Esophagus muscularis mucosa (tissue), 4 donors: Measurements from ENCODE around the gene MARK2. TPM values are rescaled to one million over a fixed set of nuclear protein-coding genes. Genes with fewer than 3 reads are reported as not detected.

Experiments used
- DNase-seq: peaks from one replicate; pipeline ENCODE4 v3.0.0-alpha.2; 2017; ENCODE audit errors: extremely low spot score
- H3K27ac ChIP-seq, 4 donors: fragments of 200-600 bp; sonication (generic); replicated peaks in 1 of 4; 1 replicate in 3 of 4; 2 replicates in 1 of 4; pipeline ENCODE4 v1.5.1; 2016 to 2019; ENCODE audit warnings: mild to moderate bottlenecking in 1 of 4
- H3K27me3 ChIP-seq, 4 donors: fragments of 200-600 bp; sonication (generic); one replicate each; pipeline versions ENCODE4 v1.5.1 to v1.6.0; 2016 to 2019
- H3K36me3 ChIP-seq, 4 donors: fragments of 200-600 bp; sonication (generic); one replicate each; pipeline ENCODE4 v1.5.1; 2016 to 2019
- H3K4me1 ChIP-seq, 4 donors: fragments of 200-600 bp; sonication (generic); one replicate each; pipeline ENCODE4 v1.5.1; 2016 to 2019
- H3K4me3 ChIP-seq, 4 donors: fragments of 200-600 bp; sonication (generic); 1 replicate in 2 of 4; 2 replicates in 2 of 4; pipeline ENCODE4 v1.5.1; 2016 to 2019; ENCODE audit warnings: mild to moderate bottlenecking in 4 of 4, moderate library complexity in 1 of 4
- H3K9me3 ChIP-seq, 4 donors: fragments of 200-600 bp; sonication (generic); 1 replicate in 3 of 4; 2 replicates in 1 of 4; pipeline ENCODE4 v1.5.1; 2016 to 2019
- EP300 ChIP-seq: sonication (generic); formaldehyde crosslinking; IDR thresholded peaks from one replicate; pipeline ENCODE4 v1.6.1; 2017; ENCODE audit warnings: antibody characterized with exemption
- POLR2A ChIP-seq: fragments of 450-650 bp; IDR thresholded peaks from one replicate; pipeline ENCODE4 v1.6.1; 2017; ENCODE audit warnings: antibody characterized with exemption, moderate library complexity, mild to moderate bottlenecking, low read depth
- POLR2AphosphoS5 ChIP-seq, 2 donors: sonication (generic); formaldehyde crosslinking; IDR thresholded peaks; one replicate each; pipeline ENCODE4 v1.6.1; 2017; ENCODE audit warnings: antibody characterized with exemption in 2 of 2
- WGBS: methylation state at CpG from one replicate; pipeline ENCODE4 v1.1.5; 2018; 5-methylcytosine and 5-hydroxymethylcytosine counted together
- intact Hi-C: fragments of 100-400 bp; cut with DNase I; formaldehyde crosslinking; loops from one replicate; pipeline ENCODE4 v1.15.1; 2023
- total RNA-seq, 4 donors: library from RNA; depleted of rRNA; stranded (reverse); fragments of >200 nt; gene quantifications; one replicate each; pipeline versions ENCODE4 v1.1.0 to v1.2.1, GENCODE V29; 2016
- TF ChIP-seq, protein P1 (sequence below), 3 experiments: fragments of 200-600 bp in 2 of 3; fragments of 450-650 bp in 1 of 3; sonication (generic) in 2 of 3; IDR thresholded peaks; one replicate each; pipeline ENCODE4 v1.5.1; 2017 to 2019; ENCODE audit warnings: antibody characterized with exemption in 3 of 3, mild to moderate bottlenecking in 2 of 3, moderate library complexity in 1 of 3

MARK2 gene
- total RNA-seq, 4 donors from 2014 or later = 21.5 to 38.1 (median 30.6) TPM

DNA sequence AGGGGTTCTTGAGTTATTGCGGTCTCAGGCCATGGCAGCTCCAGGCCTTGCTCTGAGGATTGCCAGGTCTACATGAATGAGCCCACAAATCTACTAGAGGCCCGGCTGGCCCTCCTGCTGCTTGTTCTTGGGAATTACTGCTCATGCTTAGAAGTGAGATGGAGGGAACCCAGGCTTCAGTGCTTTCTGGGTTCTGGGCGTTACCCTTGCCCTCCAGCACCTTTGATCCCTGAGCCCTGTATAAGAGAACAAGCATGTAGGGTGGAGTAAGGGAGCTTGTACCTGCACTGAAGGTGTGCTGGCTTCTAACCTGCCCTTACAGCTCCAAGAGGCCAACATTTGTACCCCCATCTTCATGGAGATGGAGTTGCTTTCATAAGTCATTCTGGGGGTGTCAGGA, 103.9 kb downstream of the MARK2 start:
- no peak overlapping the region for H3K4me3 ChIP-seq
- no peaks in the 10 kb centered on the region for H3K27me3 ChIP-seq
- TF ChIP-seq, protein P1, sequence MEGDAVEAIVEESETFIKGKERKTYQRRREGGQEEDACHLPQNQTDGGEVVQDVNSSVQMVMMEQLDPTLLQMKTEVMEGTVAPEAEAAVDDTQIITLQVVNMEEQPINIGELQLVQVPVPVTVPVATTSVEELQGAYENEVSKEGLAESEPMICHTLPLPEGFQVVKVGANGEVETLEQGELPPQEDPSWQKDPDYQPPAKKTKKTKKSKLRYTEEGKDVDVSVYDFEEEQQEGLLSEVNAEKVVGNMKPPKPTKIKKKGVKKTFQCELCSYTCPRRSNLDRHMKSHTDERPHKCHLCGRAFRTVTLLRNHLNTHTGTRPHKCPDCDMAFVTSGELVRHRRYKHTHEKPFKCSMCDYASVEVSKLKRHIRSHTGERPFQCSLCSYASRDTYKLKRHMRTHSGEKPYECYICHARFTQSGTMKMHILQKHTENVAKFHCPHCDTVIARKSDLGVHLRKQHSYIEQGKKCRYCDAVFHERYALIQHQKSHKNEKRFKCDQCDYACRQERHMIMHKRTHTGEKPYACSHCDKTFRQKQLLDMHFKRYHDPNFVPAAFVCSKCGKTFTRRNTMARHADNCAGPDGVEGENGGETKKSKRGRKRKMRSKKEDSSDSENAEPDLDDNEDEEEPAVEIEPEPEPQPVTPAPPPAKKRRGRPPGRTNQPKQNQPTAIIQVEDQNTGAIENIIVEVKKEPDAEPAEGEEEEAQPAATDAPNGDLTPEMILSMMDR (IDR thresholded peaks at IDR 0.05) = no peak
- no peak for TF ChIP-seq EP300
- TF ChIP-seq POLR2A = no peak
- no peak for TF ChIP-seq POLR2AphosphoS5 (IDR thresholded peaks at IDR 0.05)
- 100% methylated on average over 2 of the region's 3 CpGs for WGBS
- no peak for DNase-seq
- H3K4me1 ChIP-seq = peaks cover 22 to 40% (median 38%) of the 10 kb centered on the region in 4 donors
- H3K27ac ChIP-seq = no peak overlapping the region
- intact Hi-C loops = no loop called here
- no peaks in the 10 kb centered on the region for H3K9me3 ChIP-seq
- peaks cover 0 to 19% (median 17%) of the 10 kb centered on the region in 4 donors for H3K36me3 ChIP-seq

DNA sequence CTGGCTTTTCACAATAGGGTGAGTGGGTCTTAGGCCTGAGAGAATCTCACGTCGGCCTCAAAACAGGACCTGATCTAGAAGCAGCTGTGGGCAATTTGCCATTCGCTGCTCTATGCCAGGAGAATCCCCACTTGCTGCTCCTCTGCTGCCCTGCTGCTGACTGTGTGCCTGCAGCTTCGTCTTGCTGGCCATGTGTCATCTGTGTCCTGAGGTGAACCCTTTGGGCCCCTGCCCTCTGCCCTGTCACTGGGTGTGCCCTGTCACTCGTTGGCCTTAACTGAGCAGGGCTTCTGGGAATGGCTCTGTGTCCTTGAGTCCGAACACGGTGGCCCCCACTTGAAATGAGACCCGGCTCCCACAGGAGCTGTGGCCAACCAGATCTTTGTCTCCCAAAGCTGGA, 106.1 kb downstream of the MARK2 start:
- no peaks in the 10 kb centered on the region for H3K9me3 ChIP-seq
- peak overlapping the region in 2 of 4 donors; percentile 19 to 32 for H3K4me3 ChIP-seq
- intact Hi-C loops = loop anchor here (5.0 kb wide), 1 partner anchor 178 kb away; the partner anchor contains the start of gene ZFTA
- peak overlapping the region; percentile 68 to 77 (median 75) for H3K27ac ChIP-seq
- H3K27me3 ChIP-seq = no peaks in the 10 kb centered on the region
- DNase-seq = no peak
- H3K36me3 ChIP-seq = peaks cover 0 to 33% (median 30%) of the 10 kb centered on the region in 4 donors
- TF ChIP-seq POLR2A (no peak), POLR2AphosphoS5 (IDR thresholded peaks at IDR 0.05) (no peak), EP300 (no peak)
- TF ChIP-seq, protein P1 (IDR thresholded peaks at IDR 0.05) = no peak
- peaks cover 11 to 24% (median 22%) of the 10 kb centered on the region in 4 donors for H3K4me1 ChIP-seq
- WGBS = 37% methylated on average over 5 of the region's 8 CpGs

DNA sequence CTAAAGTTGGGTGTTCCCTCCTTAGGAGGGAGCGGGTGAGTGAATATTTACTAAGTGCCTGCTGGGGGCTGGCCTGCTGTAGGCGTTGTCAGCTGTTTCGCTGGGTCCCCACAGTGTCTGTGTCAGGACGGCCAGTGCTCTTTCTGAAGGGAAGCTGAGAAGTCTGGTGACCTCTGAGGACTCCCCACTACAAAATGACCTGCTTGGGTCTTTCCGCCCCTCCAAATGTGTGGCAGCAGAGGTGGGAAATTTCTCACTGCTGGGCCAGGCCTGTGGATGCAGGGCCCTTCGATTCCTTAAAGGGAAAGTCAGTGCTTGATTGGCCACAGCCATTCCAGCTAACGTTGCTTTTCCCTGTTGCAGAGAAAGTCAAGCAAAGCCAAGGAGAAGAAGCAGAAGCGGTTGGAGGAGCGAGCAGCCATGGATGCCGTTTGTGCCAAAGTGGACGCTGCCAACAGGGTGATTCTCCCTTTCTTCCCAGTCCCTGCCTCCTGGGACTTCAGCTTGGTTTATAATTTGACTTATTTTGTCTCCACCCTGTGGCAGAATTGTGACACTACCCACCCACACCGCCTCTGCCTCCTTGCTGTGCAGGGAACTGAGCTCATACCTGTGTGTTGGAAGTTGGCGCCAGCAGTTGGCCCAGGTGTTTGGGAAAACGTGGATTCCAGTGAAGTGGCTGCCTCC, 106.7 kb downstream of the MARK2 start:
- peaks cover 11 to 19% (median 16%) of the 10 kb centered on the region in 4 donors for H3K4me1 ChIP-seq
- H3K36me3 ChIP-seq = peaks cover 0 to 39% (median 33%) of the 10 kb centered on the region in 4 donors
- H3K4me3 ChIP-seq = peak overlapping the region; percentile 19 to 42 (median 28)
- no peaks in the 10 kb centered on the region for H3K9me3 ChIP-seq
- H3K27me3 ChIP-seq = no peaks in the 10 kb centered on the region
- peak overlapping the region; percentile 68 to 77 (median 75) for H3K27ac ChIP-seq
- intact Hi-C loops = loop anchor here (1.0 to 5.0 kb wide), 2 partner anchors 108 to 178 kb away; partner anchors contain the start of gene ZFTA
- DNase-seq = no peak
- 16% methylated on average over 8 of the region's 14 CpGs for WGBS
- TF ChIP-seq POLR2A = no peak
- TF ChIP-seq, protein P1 (IDR thresholded peaks at IDR 0.05) = peak; percentile 82 to 94 (median 87)
- peak in 1 of 2 donors; percentile 49 for TF ChIP-seq POLR2AphosphoS5 (IDR thresholded peaks at IDR 0.05)
- no peak for TF ChIP-seq EP300

DNA sequence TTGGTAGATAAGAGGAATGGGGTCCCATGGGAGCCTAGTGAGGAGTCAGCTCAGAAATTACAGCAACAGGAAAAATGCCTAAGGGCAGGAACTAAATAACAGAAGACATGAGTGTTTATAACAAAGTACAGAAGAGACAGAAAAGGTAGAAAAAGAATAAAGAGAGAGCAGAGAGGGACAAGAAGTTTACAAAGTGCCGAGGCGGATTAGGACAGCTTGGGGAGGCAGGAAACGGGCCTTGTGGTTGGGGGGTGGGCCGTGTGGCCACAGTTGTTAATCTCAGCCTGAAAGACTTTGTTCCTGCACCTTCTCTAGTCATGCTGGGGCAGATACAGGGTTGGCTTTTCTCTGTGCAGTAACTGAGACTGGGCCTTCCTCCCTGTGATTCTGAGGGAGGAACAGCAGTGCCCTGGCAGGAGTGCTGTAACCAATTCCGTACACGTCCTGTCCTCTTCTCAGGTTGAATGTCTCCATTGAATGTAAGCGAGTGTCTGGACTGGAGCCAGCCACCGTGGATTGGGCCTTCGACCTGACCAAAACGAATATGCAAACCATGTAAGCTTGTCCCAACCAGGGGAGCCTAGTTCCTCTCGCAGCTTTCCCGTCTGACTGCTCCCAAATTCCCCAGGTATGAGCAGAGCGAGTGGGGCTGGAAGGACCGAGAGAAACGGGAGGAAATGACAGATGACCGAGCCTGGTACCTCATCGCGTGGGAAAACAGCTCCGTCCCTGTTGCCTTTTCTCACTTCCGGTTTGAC, 113.0 kb downstream of the MARK2 start:
- Histone ChIP-seq H3K9me3 (no peaks in the 10 kb centered on the region), H3K4me3 (no peak overlapping the region), H3K27me3 (no peaks in the 10 kb centered on the region), H3K36me3 (peaks cover 20 to 81% (median 65%) of the 10 kb centered on the region in 4 donors), H3K27ac (no peak overlapping the region), H3K4me1 (no peaks in the 10 kb centered on the region)
- intact Hi-C loops = no loop called here
- DNase-seq = no peak
- TF ChIP-seq, protein P1 (IDR thresholded peaks at IDR 0.05) = no peak
- TF ChIP-seq POLR2AphosphoS5 (IDR thresholded peaks at IDR 0.05) (no peak), POLR2A (no peak), EP300 (no peak)
- WGBS = 73% methylated on average over 18 of the region's 20 CpGs
